K562 (cell line): ENCODE data around the gene ST6GALNAC1. TPM values are rescaled to one million over a fixed set of nuclear protein-coding genes. Genes with fewer than 3 reads are reported as not detected.

Experiments
- ARID2 ChIP-seq: fragments of 450-650 bp; IDR thresholded peaks from 2 replicates; pipeline ENCODE4 v1.6.1; 2017; ENCODE audit warnings: antibody characterized with exemption, mild to moderate bottlenecking
- CCNT2 ChIP-seq: IDR thresholded peaks from 2 replicates; pipeline ENCODE4 v1.6.1; 2011; ENCODE audit warnings: borderline replicate concordance, low read depth, mild to moderate bottlenecking, moderate library complexity, mixed read lengths, low read length; ENCODE audit not compliant: insufficient read length; ENCODE audit errors: extremely low read depth
- FOXK1 ChIP-seq: sonication (generic); formaldehyde crosslinking; IDR thresholded peaks from 2 replicates; pipeline ENCODE4 v1.8.0; 2022; ENCODE audit warnings: missing genetic modification reagents, mild to moderate bottlenecking, borderline replicate concordance
- GABPA ChIP-seq: fragments of 200-800 bp; sonication (Bioruptor generic); conservative IDR thresholded peaks from 2 replicates; pipeline ENCODE4 v1.6.1; 2016; ENCODE audit warnings: low read depth, missing genetic modification characterization, missing compliant biosample characterization
- ILK ChIP-seq: fragments of 450-650 bp; IDR thresholded peaks from 2 replicates; pipeline ENCODE4 v1.6.1; 2016; ENCODE audit warnings: missing genetic modification characterization, low read depth, mild to moderate bottlenecking, missing compliant biosample characterization, moderate library complexity, borderline replicate concordance
- KAT2B ChIP-seq: IDR thresholded peaks from one replicate; pipeline ENCODE4 v1.6.1; 2012; ENCODE audit warnings: low read depth, mild to moderate bottlenecking, control low read depth, inconsistent platforms, low read length, moderate library complexity
- KDM4B ChIP-seq, 2 experiments: fragments of 450-650 bp in 1 of 2; sonication (generic) in 1 of 2; IDR thresholded peaks; 2 replicates each; pipeline ENCODE4 v1.6.1; 2016 to 2017; ENCODE audit warnings: borderline replicate concordance in 2 of 2, antibody characterized with exemption in 1 of 2, low read depth in 1 of 2, mild to moderate bottlenecking in 1 of 2
- MXI1 ChIP-seq: IDR thresholded peaks from 2 replicates; pipeline ENCODE4 v1.6.1; 2011; ENCODE audit warnings: low read depth, mild to moderate bottlenecking, improper control_type of control experiment, low read length
- NFE2 ChIP-seq: IDR thresholded peaks from 2 replicates; pipeline ENCODE4 v1.6.1; 2014; ENCODE audit warnings: antibody characterized with exemption, low read depth
- NONO ChIP-seq, 2 experiments: fragments of 200-400 bp in 1 of 2; fragments of 450-650 bp in 1 of 2; formaldehyde crosslinking in 1 of 2; IDR thresholded peaks; 2 replicates each; pipeline ENCODE4 v1.6.1; 2017; ENCODE audit warnings: low read depth in 2 of 2, mild to moderate bottlenecking in 2 of 2, moderate library complexity in 2 of 2, low read length in 1 of 2
- PBX2 ChIP-seq, 2 experiments: IDR thresholded peaks in 1 of 2; conservative IDR thresholded peaks in 1 of 2; 2 replicates each; pipeline ENCODE4 v1.6.1; 2016; ENCODE audit warnings: low read depth in 2 of 2, mild to moderate bottlenecking in 1 of 2, missing compliant biosample characterization in 1 of 2, missing genetic modification characterization in 1 of 2, moderate library complexity in 1 of 2
- SRSF9 ChIP-seq: fragments of 200-400 bp; formaldehyde crosslinking; IDR thresholded peaks from 2 replicates; pipeline ENCODE4 v1.6.1; 2017; ENCODE audit warnings: low read depth, low read length, borderline replicate concordance
- STAG1 ChIP-seq: sonication (generic); formaldehyde crosslinking; IDR thresholded peaks from 2 replicates; pipeline ENCODE4 v1.5.0; 2020; ENCODE audit warnings: missing genetic modification reagents, borderline replicate concordance
- polyA plus RNA-seq, 8 experiments: library from polyadenylated mRNA; depleted of rRNA in 4 of 8; stranded (reverse) in 5 of 8; unstranded in 3 of 8; fragments of >200 nt; fragmentation: Nextera tagmentation in 2 of 8; fragmentation: Illumina TruSeq in 1 of 8; extraction: Ambion mirVana in 2 of 8; extraction: Trizol in 1 of 8; gene quantifications; 2 replicates each; pipeline versions ENCODE4 v1.2.1 to v1.2.3, GENCODE V29; 2011 to 2014; ENCODE audit warnings: inconsistent platforms in 1 of 8, missing spikeins in 1 of 8
- total RNA-seq, 7 experiments: library from RNA; depleted of rRNA in 6 of 7; stranded (reverse); fragments of >200 nt in 6 of 7; fragmentation: Illumina TruSeq in 2 of 7; extraction: Trizol in 2 of 7; gene quantifications; 2 replicates each; pipeline versions ENCODE4 v1.2.1 to v1.2.3, GENCODE V29; 2011 to 2021; ENCODE audit warnings: low replicate concordance in 1 of 7
- TF ChIP-seq, protein P1 (sequence below), 2 experiments: IDR thresholded peaks; 2 replicates each; pipeline ENCODE4 v1.6.1; 2011; ENCODE audit warnings: borderline replicate concordance in 1 of 2, control low read depth in 1 of 2, low read depth in 1 of 2, low read length in 1 of 2, mild to moderate bottlenecking in 1 of 2, mixed read lengths in 1 of 2, moderate library complexity in 1 of 2; ENCODE audit not compliant: insufficient read depth in 1 of 2, insufficient read length in 1 of 2, poor library complexity in 1 of 2, severe bottlenecking in 1 of 2; ENCODE audit errors: extremely low read depth in 1 of 2
- TF ChIP-seq, protein P2 (sequence below): sonication (generic); formaldehyde crosslinking; IDR thresholded peaks from 2 replicates; pipeline ENCODE4 v1.8.1; 2023; ENCODE audit warnings: missing genetic modification reagents, mild to moderate bottlenecking, borderline replicate concordance

ST6GALNAC1 gene
- total and polyA plus RNA-seq, 9 of the 15 experiments (the other 6 are each of a cell fraction or from before 2014, with no cell fraction given), result 20.6 to 68.4 (median 50.5) TPM

GRCh38 chr17:76643553-76644148 lies at the start of gene ST6GALNAC1 (continued):
- no peak for TF ChIP-seq CCNT2
- TF ChIP-seq STAG1 (CRISPR knock-in tag), result no peak
- TF ChIP-seq SRSF9, result no peak
- TF ChIP-seq KDM4B (IDR thresholded peaks at IDR 0.05; ENCODE audit: borderline replicate concordance in 2 of 2, low read depth in 1 of 2), result no peak
- TF ChIP-seq MXI1, result no peak
- TF ChIP-seq GABPA (tag), result peak; percentile 61
- no peak for TF ChIP-seq ILK (tag)
- TF ChIP-seq FOXK1, result 0 out of 2 replicates have a peak, but pooled peaks have one; percentile 26
- TF ChIP-seq NONO (IDR thresholded peaks at IDR 0.05; ENCODE audit: low read depth in 2 of 2, low read length in 1 of 2), result no peak; a peak in 1 of 4 replicates
- TF ChIP-seq, protein P1, sequence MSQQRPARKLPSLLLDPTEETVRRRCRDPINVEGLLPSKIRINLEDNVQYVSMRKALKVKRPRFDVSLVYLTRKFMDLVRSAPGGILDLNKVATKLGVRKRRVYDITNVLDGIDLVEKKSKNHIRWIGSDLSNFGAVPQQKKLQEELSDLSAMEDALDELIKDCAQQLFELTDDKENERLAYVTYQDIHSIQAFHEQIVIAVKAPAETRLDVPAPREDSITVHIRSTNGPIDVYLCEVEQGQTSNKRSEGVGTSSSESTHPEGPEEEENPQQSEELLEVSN (IDR thresholded peaks at IDR 0.05; ENCODE audit: borderline replicate concordance in 1 of 2, extremely low read depth in 1 of 2, insufficient read depth in 1 of 2, insufficient read length in 1 of 2, low read depth in 1 of 2, low read length in 1 of 2, poor library complexity in 1 of 2, severe bottlenecking in 1 of 2), result peak; percentile 61 to 70
- TF ChIP-seq, protein P2, sequence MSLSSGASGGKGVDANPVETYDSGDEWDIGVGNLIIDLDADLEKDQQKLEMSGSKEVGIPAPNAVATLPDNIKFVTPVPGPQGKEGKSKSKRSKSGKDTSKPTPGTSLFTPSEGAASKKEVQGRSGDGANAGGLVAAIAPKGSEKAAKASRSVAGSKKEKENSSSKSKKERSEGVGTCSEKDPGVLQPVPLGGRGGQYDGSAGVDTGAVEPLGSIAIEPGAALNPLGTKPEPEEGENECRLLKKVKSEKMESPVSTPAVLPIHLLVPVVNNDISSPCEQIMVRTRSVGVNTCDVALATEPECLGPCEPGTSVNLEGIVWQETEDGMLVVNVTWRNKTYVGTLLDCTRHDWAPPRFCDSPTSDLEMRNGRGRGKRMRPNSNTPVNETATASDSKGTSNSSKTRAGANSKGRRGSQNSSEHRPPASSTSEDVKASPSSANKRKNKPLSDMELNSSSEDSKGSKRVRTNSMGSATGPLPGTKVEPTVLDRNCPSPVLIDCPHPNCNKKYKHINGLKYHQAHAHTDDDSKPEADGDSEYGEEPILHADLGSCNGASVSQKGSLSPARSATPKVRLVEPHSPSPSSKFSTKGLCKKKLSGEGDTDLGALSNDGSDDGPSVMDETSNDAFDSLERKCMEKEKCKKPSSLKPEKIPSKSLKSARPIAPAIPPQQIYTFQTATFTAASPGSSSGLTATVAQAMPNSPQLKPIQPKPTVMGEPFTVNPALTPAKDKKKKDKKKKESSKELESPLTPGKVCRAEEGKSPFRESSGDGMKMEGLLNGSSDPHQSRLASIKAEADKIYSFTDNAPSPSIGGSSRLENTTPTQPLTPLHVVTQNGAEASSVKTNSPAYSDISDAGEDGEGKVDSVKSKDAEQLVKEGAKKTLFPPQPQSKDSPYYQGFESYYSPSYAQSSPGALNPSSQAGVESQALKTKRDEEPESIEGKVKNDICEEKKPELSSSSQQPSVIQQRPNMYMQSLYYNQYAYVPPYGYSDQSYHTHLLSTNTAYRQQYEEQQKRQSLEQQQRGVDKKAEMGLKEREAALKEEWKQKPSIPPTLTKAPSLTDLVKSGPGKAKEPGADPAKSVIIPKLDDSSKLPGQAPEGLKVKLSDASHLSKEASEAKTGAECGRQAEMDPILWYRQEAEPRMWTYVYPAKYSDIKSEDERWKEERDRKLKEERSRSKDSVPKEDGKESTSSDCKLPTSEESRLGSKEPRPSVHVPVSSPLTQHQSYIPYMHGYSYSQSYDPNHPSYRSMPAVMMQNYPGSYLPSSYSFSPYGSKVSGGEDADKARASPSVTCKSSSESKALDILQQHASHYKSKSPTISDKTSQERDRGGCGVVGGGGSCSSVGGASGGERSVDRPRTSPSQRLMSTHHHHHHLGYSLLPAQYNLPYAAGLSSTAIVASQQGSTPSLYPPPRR (CRISPR knock-in tag), result no peak; the same call in 1 of the 2 replicates
- TF ChIP-seq PBX2 (CRISPR knock-in tag; IDR thresholded peaks at IDR 0.05; ENCODE audit: low read depth), result no peak
- peak; percentile 37; the same call in 1 of the 2 replicates for TF ChIP-seq PBX2 (tag; conservative IDR thresholded peaks at IDR 0.05; ENCODE audit: low read depth)
- TF ChIP-seq NFE2, result 0 out of 2 replicates have a peak, but pooled peaks have one; percentile 29
- TF ChIP-seq KAT2B, result no peak
- no peak for TF ChIP-seq ARID2
